Hepatocyte (in vitro differentiated cells): Measurements from ENCODE around the gene PORCN. TPM values are rescaled to one million over a fixed set of nuclear protein-coding genes. Genes with fewer than 3 reads are reported as not detected.

Experiments
- DNase-seq: peaks from one replicate; pipeline ENCODE4 v3.0.0-alpha.2; 2016; ENCODE audit warnings: low spot score
- H2AFZ ChIP-seq: fragments of 200-600 bp; sonication (generic); 2 replicates; pipeline ENCODE4 v1.6.0; 2016; ENCODE audit warnings: antibody characterized with exemption, mild to moderate bottlenecking
- H3K27ac ChIP-seq: fragments of 200-600 bp; sonication (generic); 2 replicates; pipeline ENCODE4 v1.5.1; 2016; ENCODE audit warnings: mild to moderate bottlenecking
- H3K27me3 ChIP-seq: fragments of 200-600 bp; sonication (generic); 2 replicates; pipeline ENCODE4 v1.6.1; 2016
- H3K36me3 ChIP-seq: fragments of 200-600 bp; sonication (generic); replicated peaks from 2 replicates; pipeline ENCODE4 v1.5.1; 2016; ENCODE audit warnings: low read depth; ENCODE audit not compliant: insufficient read depth
- H3K4me1 ChIP-seq: fragments of 200-600 bp; sonication (generic); 2 replicates; pipeline ENCODE4 v1.5.1; 2016; ENCODE audit warnings: mild to moderate bottlenecking, moderate library complexity; ENCODE audit not compliant: insufficient read depth
- H3K4me2 ChIP-seq: fragments of 200-600 bp; sonication (generic); 2 replicates; pipeline ENCODE4 v1.6.0; 2016
- H3K4me3 ChIP-seq: fragments of 200-600 bp; sonication (generic); 2 replicates; pipeline ENCODE4 v1.5.1; 2016; ENCODE audit warnings: mild to moderate bottlenecking
- H3K79me2 ChIP-seq: fragments of 200-600 bp; sonication (generic); 2 replicates; pipeline ENCODE4 v1.6.0; 2017; ENCODE audit warnings: mild to moderate bottlenecking
- H3K9me2 ChIP-seq: fragments of 200-600 bp; sonication (generic); replicated peaks from 2 replicates; pipeline ENCODE4 v1.6.0; 2017; ENCODE audit warnings: mild to moderate bottlenecking; ENCODE audit not compliant: insufficient read depth
- H3K9me3 ChIP-seq: fragments of 200-600 bp; sonication (generic); 2 replicates; pipeline ENCODE4 v1.5.1; 2016; ENCODE audit warnings: low read depth, mild to moderate bottlenecking
- H4K20me1 ChIP-seq: fragments of 200-600 bp; sonication (generic); 2 replicates; pipeline ENCODE4 v1.6.0; 2016; ENCODE audit warnings: mild to moderate bottlenecking; ENCODE audit not compliant: insufficient read depth, poor library complexity, severe bottlenecking
- CTCF ChIP-seq: fragments of 200-600 bp; sonication (generic); IDR thresholded peaks from 2 replicates; pipeline ENCODE4 v1.5.1; 2016; ENCODE audit warnings: antibody characterized with exemption, mild to moderate bottlenecking; ENCODE audit not compliant: poor library complexity
- EZH2 ChIP-seq: fragments of 200-600 bp; sonication (generic); IDR thresholded peaks from 2 replicates; pipeline ENCODE4 v1.6.1; 2016; ENCODE audit warnings: antibody characterized with exemption, mild to moderate bottlenecking, borderline replicate concordance
- EZH2phosphoT487 ChIP-seq: fragments of 200-600 bp; sonication (generic); IDR thresholded peaks from one replicate; pipeline ENCODE4 v1.6.1; 2018; ENCODE audit warnings: antibody characterized with exemption, mild to moderate bottlenecking, low read depth, moderate library complexity; ENCODE audit not compliant: unreplicated experiment, severe bottlenecking
- WGBS: methylation state at CpG from one replicate; pipeline ENCODE4 v1.1.6; 2016; ENCODE audit warnings: low lambda C conversion rate; ENCODE audit errors: missing lambda C conversion rate; 5-methylcytosine and 5-hydroxymethylcytosine counted together
- polyA plus RNA-seq: library from polyadenylated mRNA; unstranded; fragments of >200 nt; fragmentation: Nextera tagmentation; extraction: Ambion mirVana; gene quantifications from 2 replicates; pipeline ENCODE4 v1.2.1, GENCODE V29; 2016
- total RNA-seq: library from RNA; depleted of rRNA; stranded (reverse); fragments of >200 nt; gene quantifications from 2 replicates; pipeline ENCODE4 v1.2.3, GENCODE V29; 2014

PORCN gene
- total and polyA plus RNA-seq, 2 experiments from 2014 or later, result 7.9 to 12.8 TPM

GRCh38 chrX:48480142-48480541 is 28.6 kb upstream of the PORCN start:
- Histone ChIP-seq H4K20me1 (no peaks in the 10 kb centered on the region), H3K79me2 (peaks cover 13% of the 10 kb centered on the region), H3K4me2 (no peak overlapping the region), H2AFZ (no peak overlapping the region), H3K27me3 (no peaks in the 10 kb centered on the region), H3K9me2 (no peaks in the 10 kb centered on the region), H3K4me3 (no peak overlapping the region), H3K9me3 (no peaks in the 10 kb centered on the region), H3K27ac (no peak overlapping the region), H3K36me3 (no peaks in the 10 kb centered on the region), H3K4me1 (no peaks in the 10 kb centered on the region)
- DNase-seq, result no peak
- TF ChIP-seq CTCF (no peak), EZH2phosphoT487 (no peak), EZH2 (no peak)
- WGBS, result 86% methylated on average over 3 of the region's 3 CpGs

GRCh38 chrX:48480583-48480982 is 28.2 kb upstream of the PORCN start:
- H3K4me1 ChIP-seq, result no peaks in the 10 kb centered on the region
- no peak overlapping the region for H3K4me3 ChIP-seq
- H2AFZ ChIP-seq, result no peak overlapping the region
- peaks cover 13% of the 10 kb centered on the region for H3K79me2 ChIP-seq
- H3K9me2 ChIP-seq, result no peaks in the 10 kb centered on the region
- TF ChIP-seq CTCF, result no peak
- no peak for TF ChIP-seq EZH2
- no peak for TF ChIP-seq EZH2phosphoT487
- H4K20me1 ChIP-seq, result no peaks in the 10 kb centered on the region
- no peaks in the 10 kb centered on the region for H3K36me3 ChIP-seq
- no peak for DNase-seq
- no peak overlapping the region for H3K4me2 ChIP-seq
- H3K27me3 ChIP-seq, result no peaks in the 10 kb centered on the region
- 85% methylated on average over 3 of the region's 3 CpGs for WGBS
- no peak overlapping the region for H3K27ac ChIP-seq
- no peaks in the 10 kb centered on the region for H3K9me3 ChIP-seq

GRCh38 chrX:48482526-48482925 is 26.3 kb upstream of the PORCN start:
- Histone ChIP-seq H3K79me2 (no peaks in the 10 kb centered on the region), H3K4me3 (no peak overlapping the region), H3K36me3 (no peaks in the 10 kb centered on the region), H3K27me3 (no peaks in the 10 kb centered on the region), H3K9me2 (no peaks in the 10 kb centered on the region), H4K20me1 (no peaks in the 10 kb centered on the region), H3K27ac (no peak overlapping the region), H3K4me1 (no peaks in the 10 kb centered on the region), H3K9me3 (no peaks in the 10 kb centered on the region), H2AFZ (no peak overlapping the region), H3K4me2 (no peak overlapping the region)
- DNase-seq, result no peak
- WGBS, result 66% methylated on average over 7 of the region's 7 CpGs
- TF ChIP-seq EZH2 (no peak), EZH2phosphoT487 (no peak), CTCF (no peak)

- H3K27me3 ChIP-seq, result no peaks in the 10 kb centered on the region
- TF ChIP-seq EZH2 (no peak), CTCF (no peak), EZH2phosphoT487 (no peak)
- H3K27ac ChIP-seq, result peak overlapping the region; percentile 51
- H3K9me3 ChIP-seq, result no peaks in the 10 kb centered on the region
- no peaks in the 10 kb centered on the region for H4K20me1 ChIP-seq
- no peaks in the 10 kb centered on the region for H3K4me1 ChIP-seq
- no peak overlapping the region for H2AFZ ChIP-seq
- no peaks in the 10 kb centered on the region for H3K79me2 ChIP-seq
- no peaks in the 10 kb centered on the region for H3K9me2 ChIP-seq
- 76% methylated on average over 10 of the region's 10 CpGs for WGBS
- H3K4me3 ChIP-seq, result no peak overlapping the region
- DNase-seq, result no peak
- H3K36me3 ChIP-seq, result no peaks in the 10 kb centered on the region
- no peak overlapping the region for H3K4me2 ChIP-seq
Measured at GRCh38 chrX:48487362-48487798, 21.4 kb upstream of the PORCN start.
